COLO668 (cell line): ENCODE results near the gene SRRM5.
"Not testable (repeated sequence)": the region's sequence is repeated elsewhere in the genome, so short reads cannot be mapped to it uniquely, and the experiment has no call there.

ENCODE experiments used
- DNase-seq: peaks from one replicate; lab custom pipeline; 2025; ENCODE audit not compliant: unreplicated experiment; lab: John Stamatoyannopoulos, UW

Gene SRRM5

DNA sequence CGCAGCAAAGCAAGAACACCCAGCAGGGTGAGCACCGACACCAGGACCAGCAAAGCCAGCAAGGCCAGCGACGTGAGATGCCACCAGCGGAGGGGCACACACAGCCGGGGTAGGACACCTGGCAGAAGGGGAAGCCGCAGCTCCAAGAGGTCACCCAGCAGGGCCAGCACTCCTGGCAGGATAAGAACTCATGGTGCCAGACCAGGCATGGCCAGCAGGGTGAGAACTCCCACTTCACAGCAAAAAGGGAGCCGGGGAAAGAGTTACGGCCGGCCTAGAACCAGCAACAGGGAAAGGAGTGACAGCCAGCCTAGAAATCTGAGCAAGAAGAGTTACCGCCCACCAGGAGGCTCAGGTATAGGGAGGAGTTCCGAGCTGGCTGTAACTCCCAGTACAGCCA, 486 bp downstream of the SRRM5 start:
- DNase-seq: no peak

DNA sequence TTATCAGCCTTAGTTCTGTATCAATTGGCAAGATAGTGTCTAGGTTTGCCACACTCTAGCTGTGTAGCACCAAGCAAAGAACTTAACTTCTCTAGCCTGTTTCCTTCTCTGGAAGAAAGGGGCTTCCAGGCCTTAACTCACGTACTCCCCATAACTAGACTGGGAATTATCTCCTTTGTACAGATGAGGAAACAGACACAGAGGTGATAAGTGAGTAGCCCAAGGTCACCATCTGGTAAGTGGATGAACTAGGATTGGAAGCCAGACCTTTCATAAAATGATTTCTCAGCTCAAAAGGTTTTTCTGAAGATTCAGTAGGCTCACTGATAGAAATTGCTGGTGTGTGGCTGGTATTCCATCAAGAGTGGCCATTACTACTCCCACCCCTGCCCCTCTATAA, 4.4 kb downstream of the SRRM5 start:
- DNase-seq: no peak

DNA sequence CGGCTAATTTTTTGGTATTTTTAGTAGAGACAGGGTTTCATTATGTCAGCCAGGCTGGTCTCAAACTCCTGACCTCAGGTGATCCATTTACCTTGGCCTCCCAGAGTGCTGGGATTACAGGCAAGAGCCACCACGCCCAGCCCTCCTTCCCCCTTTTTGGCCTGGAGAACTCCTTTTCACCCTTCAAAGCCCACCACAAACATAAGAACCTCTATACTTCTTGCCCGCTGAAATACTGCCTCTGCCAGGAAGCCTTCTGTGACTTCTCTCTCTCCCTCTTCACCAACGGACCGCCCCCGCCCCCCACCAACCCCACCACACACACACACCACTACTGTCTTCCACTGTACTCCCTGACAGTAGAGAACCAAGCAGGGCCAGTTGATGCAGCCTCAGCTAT, 5.1 kb downstream of the SRRM5 start:
- no peak for DNase-seq

DNA sequence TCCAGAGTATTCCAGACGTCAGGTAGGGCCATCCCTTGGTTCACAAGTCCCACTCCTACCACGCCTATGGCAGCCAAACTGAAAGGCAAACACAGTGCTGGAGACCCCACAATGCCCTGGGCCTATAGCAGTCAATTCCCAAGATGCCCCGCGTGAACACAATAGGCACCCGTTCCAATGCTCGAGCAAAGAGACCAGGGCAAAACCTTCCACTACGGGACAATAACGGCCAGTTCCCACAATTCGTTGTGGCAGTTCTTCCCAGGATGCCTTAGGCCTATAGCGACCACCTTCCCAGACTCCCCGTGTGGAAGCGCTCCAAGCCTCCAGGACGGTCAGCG, 7.0 kb downstream of the SRRM5 start:
- peak; percentile 68 for DNase-seq

DNA sequence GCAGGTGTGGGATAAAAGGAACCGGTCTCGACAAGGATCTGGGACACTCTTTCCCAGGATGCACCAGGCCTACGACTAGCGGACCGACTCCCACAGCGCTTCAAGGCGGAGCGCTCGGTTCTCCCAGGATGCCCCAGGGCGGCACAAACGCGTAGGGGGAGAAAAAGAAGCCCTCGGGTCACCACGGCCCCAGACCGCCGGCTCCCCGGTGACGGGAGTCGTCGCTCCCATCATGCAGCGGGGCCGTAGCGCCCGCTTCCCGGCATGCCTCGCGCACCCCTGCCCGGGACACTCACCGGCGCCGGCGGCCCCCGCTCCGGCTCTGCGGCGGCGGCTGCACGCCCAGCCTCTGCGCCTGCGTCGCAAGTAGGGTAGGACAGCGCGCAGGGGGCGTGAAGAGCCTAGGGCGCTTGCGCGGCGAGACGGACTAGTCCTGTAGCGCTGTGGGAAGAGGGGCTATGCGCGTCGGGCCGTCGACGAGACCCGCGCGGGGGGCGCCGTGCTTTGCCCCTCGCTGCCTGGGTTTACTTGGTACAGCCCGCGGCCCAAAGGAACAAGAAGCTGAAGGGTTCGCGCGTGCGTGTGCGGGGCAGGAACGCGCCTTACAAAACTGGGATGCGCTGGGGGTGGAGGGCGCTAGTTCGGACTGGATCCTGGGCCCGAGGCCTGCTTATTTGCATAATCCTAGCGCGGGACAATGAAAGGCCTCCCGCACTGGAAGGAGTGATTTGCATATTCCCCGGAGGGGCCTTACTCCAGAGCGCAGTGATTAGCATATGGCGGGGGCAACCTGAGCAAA, 7.6 kb downstream of the SRRM5 start, which contains the start of gene ZNF428:
TSS of gene ZNF428 (minus strand) at position 368 of the 799 bp plus-strand sequence. CDS start 5,325 bp downstream, outside the sequence.
- DNase-seq: peak; percentile 87

DNA sequence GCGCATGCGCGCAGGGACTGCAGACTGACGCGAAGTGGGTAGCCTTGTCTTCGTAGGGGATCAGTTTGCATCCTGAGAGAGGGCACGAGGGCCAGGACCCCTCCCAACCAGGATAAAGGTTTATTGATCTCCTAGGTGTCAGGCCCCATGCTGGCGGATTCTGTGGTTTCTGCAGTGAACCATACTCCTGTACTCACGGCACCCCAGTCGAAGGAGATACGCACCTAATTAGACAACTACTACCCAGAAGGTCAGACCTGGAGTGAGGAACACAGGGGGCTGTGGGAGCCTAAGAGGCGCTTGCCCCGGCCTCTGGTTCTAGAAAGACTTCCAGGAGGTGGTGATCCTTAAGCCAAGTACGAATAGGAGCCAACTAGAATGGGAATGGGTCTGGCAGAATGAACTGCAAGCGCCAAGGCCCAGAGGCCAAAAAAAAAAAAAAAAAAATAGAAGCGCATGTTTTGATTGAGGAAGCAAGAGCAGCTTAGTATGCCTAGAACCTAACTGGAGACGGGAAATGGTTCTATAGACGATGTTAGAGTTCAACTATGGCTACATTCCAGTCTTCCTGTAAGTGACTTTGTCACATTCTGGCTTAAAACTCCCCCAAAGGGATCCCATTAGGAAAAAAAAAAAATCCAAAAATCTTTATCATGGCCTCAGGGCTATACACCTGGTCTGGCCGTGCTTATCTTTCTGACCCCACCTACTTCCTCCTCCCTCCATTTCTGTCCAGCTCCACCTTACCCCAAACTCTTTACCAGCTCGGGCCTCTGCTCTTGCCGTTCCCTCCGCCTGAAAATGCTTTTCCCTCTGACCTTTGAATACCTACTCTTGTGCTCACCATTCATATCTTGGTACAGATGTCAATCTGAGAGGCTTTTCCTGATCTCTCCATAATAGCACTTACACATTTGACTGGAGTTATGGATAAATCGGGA, 8.4 kb downstream of the SRRM5 start:
- DNase-seq: no peak

DNA sequence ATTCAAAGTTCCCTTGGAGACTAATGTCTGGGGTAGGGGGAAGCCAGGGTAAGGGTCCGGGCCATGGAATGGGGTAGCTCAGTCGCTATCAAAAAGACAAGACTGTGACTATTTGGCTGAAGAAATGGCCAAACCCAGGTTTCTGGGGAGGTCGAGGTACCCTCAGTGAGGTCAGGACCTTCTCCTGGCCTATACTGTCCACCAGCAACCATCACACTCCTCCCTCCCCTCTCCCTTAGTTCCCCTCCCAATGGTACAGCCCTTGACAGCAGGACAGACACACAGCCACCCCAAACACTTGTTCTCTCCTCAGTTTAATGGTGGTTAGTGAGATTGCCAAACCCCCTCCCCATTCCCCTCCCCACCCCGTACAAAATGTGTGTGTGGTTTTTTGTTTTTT, 10.2 kb downstream of the SRRM5 start:
- DNase-seq: no peak

DNA sequence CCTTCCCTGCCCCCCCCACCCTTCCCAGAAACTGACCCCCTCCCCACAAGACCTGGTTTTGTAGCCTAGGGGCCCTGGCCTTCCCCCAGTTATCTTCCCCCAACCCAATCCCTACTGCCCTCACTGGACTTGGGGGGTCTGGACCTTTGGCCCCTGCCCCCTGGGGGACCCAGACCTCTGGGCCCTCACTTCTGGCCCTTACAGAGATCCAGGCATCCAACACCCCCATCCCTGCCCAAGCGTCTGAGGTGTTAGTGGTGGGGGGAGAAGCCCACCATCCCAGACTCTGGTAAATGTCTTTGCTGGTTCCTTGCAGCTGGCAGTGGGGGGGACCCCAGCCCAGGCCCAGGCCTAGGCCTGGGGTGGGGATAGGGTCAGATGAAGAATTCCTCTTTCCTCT, 11.1 kb downstream of the SRRM5 start:
- DNase-seq: no peak

DNA sequence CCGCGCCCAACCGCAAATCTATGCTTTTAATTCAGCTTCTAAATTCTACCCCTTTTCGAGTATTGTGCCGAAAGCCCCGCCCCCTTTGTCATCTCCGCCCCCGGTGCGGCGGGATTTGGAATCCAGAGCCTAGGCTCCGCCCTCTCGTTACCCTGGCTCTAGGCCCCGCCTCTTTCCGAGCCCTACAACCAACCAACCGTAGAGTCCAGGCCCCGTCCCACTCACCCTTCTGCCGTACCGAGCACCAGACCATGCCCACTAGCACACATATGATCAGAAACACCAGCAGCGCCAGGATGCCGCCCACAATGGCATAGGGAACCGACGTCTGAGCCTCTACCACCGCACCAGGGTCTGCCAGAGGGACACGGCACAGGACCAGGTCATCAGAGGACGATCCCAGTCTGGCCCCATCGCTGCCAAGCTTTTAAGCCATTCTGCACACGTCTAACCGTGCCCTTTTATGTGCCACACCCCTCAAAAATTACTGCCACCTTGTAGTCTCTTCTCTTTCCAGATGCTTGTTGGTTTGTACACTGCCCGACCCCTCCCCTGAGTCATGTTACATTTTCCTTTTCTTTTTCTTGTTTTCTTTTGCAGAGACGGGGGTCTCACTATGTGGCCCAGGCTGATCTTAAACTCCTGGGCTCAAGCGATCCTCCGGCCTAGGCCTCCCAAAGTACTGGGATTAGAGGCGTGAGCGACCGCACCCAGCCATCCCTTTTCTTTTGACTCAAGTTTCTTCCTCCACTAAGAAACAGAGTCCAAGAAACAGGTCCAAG, 12.2 kb downstream of the SRRM5 start:
- DNase-seq: no peak

DNA sequence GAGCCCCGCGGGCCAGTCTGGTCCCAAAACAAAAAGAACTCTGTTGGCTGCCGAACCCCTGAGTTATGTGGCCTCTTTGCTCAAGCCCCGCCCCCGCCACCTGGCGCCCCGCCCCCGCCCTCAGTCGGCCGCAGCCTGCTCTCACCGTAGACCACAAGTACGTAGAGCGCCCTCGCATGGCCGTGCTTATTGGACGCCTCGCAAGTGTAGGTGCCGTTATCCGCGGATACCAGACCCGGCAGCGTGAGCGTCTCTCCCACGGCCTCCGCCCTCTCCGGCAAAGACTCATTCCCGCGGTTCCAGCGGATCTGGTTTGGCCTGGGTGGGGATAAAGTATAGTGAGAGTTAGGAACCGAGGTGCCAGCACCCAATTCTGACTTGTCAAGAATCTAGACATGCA, 13.0 kb downstream of the SRRM5 start:
- peak; percentile 44 for DNase-seq

DNA sequence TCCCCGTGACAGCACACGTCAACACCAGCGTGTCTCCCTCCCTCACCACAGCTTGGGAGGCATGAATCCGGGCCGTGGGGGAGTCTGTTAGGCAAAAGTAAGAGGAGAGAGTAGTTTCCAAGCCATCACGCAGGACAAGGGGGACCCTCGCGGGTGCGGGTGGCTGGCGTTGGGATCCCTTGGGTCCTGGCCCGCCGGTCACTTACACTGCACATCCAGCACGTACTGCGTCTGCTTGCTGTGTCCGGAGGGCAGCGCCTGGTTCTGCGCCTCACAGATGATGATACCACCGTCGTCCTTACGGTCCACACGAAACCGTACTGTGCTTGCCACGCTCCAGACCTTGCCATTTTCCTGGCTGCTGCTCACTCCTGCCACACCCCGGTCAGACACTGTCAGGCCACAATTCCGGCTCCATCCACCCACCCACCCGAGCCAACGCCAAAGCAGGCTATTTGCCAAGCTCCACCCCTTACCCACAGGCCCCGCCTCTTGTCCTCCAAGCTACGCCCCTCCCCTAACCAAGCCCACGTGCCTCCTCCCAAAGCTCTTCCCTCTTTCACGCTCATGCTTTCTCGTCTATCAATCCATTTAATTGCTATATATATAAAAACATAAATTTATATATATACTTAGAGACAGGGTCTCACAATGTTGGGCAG, 14.2 kb downstream of the SRRM5 start:
- DNase-seq: peak; percentile 5

DNA sequence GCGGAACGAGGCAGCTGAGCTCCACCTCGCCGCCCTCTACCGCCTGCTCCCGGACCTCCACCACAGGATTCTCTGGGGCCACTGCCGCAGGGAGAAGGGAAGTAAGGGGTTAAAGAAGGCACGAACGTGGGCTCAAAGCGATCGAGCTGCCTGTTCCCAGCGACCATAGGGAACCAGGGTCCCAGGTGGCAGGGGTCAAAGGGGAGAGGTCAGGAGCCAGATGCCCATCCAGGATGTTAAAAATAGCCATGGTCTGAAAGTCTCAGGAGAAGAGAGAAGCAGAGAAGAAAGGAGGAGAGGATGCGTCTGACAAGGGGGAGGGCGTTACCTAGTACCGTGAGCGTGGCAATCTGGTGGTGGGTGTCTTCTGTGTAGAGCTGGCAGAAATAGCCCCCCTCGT, 14.9 kb downstream of the SRRM5 start:
- DNase-seq: no peak

DNA sequence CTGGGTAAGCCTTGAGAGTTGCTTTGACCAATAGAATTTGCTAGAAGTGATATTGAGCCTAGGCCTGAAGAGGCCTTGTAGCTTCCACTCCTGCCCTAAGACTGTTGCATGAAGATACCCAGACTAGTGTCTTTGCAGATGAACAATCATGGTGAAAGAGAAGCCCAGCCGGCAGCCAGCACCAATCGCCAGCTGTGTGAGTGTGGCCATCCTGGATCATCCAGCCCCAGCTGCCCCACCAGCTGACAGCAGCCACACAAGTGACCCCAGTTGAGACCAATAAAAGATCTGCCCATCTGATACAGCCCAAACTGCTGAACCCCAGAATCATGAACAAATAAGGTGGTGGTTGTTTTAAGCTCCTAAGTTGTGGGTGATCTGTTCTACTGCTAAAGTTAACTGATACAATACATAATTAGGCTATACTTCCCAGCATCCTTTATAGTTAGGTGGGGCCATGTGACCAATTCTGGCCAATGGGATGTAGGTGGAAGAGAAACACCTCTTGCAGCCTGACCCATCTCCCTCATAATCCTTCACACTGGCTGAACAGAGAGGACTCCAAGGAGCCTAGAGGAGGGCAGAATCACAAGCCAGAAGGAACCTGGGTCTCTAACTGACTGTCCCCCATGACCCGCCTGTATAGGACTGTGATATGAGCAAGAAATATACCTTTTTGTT, 16.9 kb downstream of the SRRM5 start:
- no peak for DNase-seq

DNA sequence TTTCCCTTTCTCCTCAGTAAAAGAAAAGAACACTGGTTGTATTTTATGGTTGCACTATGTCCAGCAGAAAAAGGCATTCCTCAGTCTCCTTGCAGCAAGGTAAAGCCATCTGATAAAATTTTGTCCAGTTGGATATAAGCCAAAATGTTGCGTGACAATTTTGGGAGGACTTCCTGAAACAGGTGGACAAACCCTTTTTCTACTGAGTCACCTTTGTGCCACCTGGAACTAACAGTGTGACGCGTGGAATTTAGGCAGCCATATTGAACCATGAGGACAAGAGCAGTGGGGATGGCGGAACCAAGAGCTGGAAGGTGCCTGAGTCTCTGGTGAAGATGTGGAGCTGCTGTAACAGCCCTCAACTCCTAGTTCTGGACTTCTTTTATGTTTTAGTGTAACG, 19.6 kb downstream of the SRRM5 start:
- DNase-seq: no peak

DNA sequence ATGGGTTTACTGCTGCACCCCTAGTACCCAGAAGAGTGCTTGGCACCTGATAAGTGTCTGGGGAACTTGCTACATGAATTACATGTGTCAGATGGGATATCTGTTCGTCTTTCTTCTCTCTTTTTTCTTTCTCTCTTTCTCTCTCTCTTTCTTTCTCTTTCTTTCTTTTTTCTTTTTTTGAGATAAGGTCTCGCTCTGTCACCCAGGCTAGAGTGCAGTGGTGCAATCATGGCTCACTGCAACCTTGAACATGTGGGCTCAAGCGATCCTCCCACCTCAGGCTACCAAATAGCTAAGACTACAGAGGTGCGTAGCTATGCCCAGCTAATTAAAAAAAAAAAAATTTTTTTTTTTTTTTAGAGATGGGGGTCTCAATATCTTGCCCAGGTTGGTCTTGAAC, 21.6 kb downstream of the SRRM5 start:
- no peak for DNase-seq

DNA sequence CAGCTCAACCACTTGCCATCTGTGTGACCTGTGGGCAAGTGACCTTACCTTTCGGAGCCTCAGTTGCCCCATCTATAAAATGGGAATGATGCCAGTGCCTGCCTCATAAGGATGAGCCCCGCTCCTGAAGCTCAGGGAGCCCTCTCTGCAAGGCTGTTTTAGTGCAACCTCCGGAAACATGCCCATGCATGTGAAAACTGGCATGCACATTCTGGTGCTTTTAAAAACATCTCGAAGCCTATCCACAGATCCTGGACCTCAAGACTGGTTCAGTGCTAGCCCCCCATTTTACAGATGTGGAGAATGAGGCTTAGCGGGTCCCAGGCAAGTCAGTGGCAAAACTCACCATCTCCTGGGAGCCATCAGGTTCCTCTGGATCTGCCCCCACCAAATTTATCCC, 22.2 kb downstream of the SRRM5 start:
- DNase-seq: no peak

DNA sequence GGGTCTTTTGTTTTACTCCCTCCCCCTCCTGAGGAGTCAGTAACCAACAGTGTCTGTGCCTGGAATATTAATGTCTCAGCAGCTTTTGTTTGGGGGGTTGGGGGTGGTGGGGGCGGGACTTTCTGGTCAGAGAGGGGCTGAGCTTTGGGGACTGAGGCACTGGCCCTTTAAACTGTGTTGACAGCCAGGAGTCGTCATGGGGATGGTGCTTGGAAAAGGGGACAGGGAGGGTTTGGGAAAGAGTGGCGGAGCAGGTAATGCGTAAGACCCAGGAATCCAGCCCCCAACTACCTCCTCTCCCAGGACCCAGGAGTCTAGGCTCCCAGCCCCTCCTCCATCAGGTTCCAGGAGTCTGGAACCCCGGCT, 22.6 kb downstream of the SRRM5 start:
- DNase-seq: no peak

DNA sequence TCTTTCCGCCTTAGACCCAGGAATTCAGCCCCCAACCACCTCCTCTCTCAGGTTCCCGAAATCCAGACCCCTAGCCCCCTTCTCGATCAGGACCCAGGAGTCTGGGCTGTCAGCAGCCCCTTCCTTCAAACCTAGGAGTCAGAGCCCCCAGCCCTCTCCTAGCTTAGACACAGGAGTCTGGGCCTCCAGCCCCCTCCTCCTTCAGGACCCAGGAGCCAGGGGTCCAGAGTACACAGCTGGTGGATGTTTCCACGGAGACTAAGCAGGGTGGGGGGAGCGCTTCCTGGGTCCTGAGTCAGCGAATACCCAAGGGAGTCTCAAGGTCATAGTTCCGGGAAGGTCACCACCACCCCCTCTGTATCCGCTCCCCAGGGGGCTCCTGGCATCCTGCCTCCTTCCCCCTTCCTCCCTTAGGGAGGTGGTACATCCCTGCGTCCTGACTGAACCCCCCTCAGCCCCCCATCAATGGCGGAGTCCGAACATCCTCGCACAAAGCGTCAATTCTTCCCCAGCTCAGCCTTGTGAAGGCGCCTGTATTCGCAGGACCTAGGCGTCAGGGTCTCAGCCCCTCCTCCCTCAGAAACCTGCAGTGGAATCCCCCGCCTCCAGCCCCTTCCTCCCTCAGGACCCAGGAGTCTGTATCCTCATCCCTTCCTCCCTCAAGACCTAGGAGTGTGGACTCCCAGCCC, 23.1 kb downstream of the SRRM5 start:
- DNase-seq: no peak

DNA sequence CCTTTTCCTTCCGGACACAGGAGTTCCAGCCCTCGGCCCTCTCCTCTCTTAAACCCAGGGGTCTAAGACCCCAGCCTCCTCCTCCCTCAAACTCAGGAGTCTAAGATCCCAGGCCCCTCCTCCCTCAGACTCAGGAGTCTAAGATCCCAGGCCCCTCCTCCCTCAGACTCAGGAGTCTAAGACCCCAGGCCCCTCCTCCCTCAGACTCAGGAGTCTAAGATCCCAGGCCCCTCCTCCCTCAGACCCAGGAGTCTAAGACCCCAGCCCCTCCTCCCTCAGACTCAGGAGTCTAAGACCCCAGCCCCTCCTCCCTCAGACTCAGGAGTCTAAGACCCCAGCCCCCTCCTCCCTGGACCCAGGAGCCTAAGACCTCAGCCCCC, 23.7 kb downstream of the SRRM5 start:
- not testable (repeated sequence) for DNase-seq
